ENCODE measurements around the gene GDF9.

The GDF9 gene, protein sequence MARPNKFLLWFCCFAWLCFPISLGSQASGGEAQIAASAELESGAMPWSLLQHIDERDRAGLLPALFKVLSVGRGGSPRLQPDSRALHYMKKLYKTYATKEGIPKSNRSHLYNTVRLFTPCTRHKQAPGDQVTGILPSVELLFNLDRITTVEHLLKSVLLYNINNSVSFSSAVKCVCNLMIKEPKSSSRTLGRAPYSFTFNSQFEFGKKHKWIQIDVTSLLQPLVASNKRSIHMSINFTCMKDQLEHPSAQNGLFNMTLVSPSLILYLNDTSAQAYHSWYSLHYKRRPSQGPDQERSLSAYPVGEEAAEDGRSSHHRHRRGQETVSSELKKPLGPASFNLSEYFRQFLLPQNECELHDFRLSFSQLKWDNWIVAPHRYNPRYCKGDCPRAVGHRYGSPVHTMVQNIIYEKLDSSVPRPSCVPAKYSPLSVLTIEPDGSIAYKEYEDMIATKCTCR

GRCh38 chr5:132866342-132867045 is at the start of gene GDF9, which contains the start of gene UQCRQ:
GDF9 (minus strand) TSS chr5:132866469; CDS start chr5:132864533, 1,936 bp downstream.
UQCRQ (plus strand) TSS chr5:132866642; CDS start chr5:132866882, 240 bp downstream.
- Histone ChIP-seq H3K4me3 (peak within 1 kb of the TSS; percentile 78), H3K27ac (peak within 1 kb of the TSS; percentile 81 to 95)
- TF ChIP-seq CTCF (IDR thresholded peaks at IDR 0.05), result no peak
- peak; percentile 98 for DNase-seq (ENCODE audit: low spot score)

DNA sequence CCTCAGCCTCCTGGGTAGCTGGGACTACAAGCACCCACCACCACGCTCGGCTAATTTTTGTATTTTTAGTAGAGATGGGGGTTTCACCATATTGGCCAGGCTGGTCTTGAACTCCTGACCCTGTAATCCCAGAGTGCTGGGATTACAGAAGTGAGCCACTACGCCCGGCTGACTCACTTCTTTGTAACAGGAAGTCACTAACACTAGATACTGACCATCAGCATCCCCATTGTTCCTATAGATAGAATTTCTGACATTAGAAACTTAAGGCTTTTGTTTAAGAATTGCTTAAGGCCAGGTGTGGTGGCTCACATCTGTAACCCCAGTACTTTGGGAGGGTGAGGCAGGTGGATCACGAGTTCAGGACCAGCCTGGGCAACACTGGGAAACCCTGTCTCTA is 49.4 kb upstream of the GDF9 start:
- H3K4me3 ChIP-seq, result no peak overlapping the region
- no peak overlapping the region for H3K27ac ChIP-seq
- no peak for DNase-seq (ENCODE audit: low spot score)
- no peak for TF ChIP-seq CTCF (IDR thresholded peaks at IDR 0.05)

DNA sequence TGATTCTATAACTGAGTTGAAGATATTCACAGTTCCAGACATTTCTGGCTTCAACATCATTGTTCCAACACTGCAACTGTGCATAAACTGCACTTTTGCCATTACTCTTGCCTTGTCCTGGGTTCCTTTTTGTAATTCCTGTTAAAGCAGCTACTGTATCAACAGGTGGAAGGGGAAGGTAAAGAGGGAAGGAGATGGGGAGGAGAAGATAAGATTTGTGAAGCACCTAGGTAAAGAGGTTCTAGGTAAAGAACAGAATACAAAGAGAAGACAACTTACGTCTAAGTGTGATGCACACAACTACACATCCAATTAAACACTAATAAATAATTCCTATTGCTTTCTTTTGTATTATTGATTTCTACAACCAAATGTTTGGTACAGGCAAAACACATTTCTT is 43.4 kb upstream of the GDF9 start:
- TF ChIP-seq CTCF (IDR thresholded peaks at IDR 0.05), result no peak
- no peak for DNase-seq (ENCODE audit: low spot score)
- no peak overlapping the region for H3K27ac ChIP-seq
- H3K4me3 ChIP-seq, result no peak overlapping the region

DNA sequence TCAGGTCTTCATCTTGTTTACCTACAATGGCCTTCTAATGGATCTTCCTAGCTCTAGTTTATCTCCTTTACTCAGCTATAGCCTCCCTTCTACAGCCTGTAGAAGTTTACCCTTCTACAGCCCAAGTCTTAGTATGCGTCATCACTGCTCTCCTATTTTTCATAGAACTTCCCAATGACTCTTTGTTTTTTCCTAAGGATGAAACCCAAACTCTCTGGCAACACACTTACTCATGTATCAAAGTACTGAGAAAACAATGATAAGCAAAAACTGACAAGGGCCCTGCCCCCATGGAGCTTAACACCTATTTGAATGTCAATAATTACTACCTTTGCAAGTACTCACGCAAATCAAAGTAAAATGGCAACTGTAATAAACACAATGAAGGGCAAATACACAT is 40.9 kb upstream of the GDF9 start:
- no peak overlapping the region for H3K27ac ChIP-seq
- no peak overlapping the region for H3K4me3 ChIP-seq
- DNase-seq (ENCODE audit: low spot score), result no peak
- TF ChIP-seq CTCF (IDR thresholded peaks at IDR 0.05), result no peak

DNA sequence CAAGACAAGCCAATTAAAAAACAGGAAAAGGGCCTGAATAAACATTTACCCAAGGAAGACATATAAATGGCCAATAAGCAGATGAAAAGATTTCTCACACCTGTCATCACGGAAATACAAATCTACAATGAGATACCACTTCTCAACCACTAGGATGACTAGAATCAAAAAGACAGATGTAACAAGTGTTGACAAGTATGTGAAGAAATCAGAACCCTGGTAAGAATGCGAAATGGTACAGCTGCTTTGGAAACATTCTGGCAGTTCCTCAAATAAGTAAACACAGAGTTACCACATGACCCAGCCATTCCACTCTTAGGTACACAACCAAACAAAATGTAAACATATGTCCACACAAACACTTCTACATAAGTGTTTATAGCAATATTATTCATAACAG is 39.7 kb upstream of the GDF9 start:
- Histone ChIP-seq H3K4me3 (no peak overlapping the region), H3K27ac (no peak overlapping the region)
- no peak for TF ChIP-seq CTCF (IDR thresholded peaks at IDR 0.05)
- no peak for DNase-seq (ENCODE audit: low spot score)

- no peak for DNase-seq (ENCODE audit: low spot score)
- Histone ChIP-seq H3K27ac (no peak overlapping the region), H3K4me3 (no peak overlapping the region)
- TF ChIP-seq CTCF (IDR thresholded peaks at IDR 0.05), result no peak
Measured at GRCh38 chr5:132901730-132902129, 35.5 kb upstream of the GDF9 start.
